Endothelial cell of umbilical vein (primary cell): ENCODE results near the gene CEP55. TPM values are rescaled to one million over a fixed set of nuclear protein-coding genes. Genes with fewer than 3 reads are reported as not detected.

Experiments
- BruUV-seq: library from RNA; stranded (reverse); fragments of 400-500 nt; replicated peaks from 2 replicates; lab custom pipeline; 2021; lab: Mats Ljungman, UMichigan
- CTCF ChIA-PET: fragments of 300-600, 350-600 bp; sonication (Branson Sonifier 250); formaldehyde crosslinking; loops from one replicate; lab custom pipeline; 2021; ENCODE audit warnings: antibody characterized with exemption, inconsistent platforms; lab: Charles Lee
- POLR2A ChIA-PET: fragments of 300-600, 350-600 bp; sonication (Branson Sonifier 250); formaldehyde crosslinking; loops from one replicate; lab custom pipeline; 2021; ENCODE audit warnings: antibody characterized with exemption, inconsistent platforms; lab: Charles Lee
- DNase-seq: peaks from one replicate; pipeline ENCODE4 v3.0.0-alpha.2; 2011; ENCODE audit warnings: low read depth, low spot score
- FAIRE-seq: peaks from 2 replicates; lab custom pipeline; 2011; peaks lifted over from hg19 to GRCh38; lab: Jason Lieb, UNC
- H2AFZ ChIP-seq: 2 replicates; pipeline ENCODE4 v1.6.0; 2012; ENCODE audit warnings: low read depth, low read length, control low read depth, inconsistent platforms
- H3K27ac ChIP-seq: 2 replicates; pipeline ENCODE4 v1.5.1; 2011; ENCODE audit warnings: low read depth, mild to moderate bottlenecking, control low read depth, low read length, moderate library complexity; ENCODE audit not compliant: insufficient read depth
- H3K27me3 ChIP-seq, 2 experiments: 2 replicates each; pipeline versions ENCODE4 v1.6.0 to v1.6.1; 2011; ENCODE audit warnings: low read length in 2 of 2, mixed read lengths in 1 of 2; ENCODE audit not compliant: control insufficient read depth in 2 of 2, insufficient read depth in 2 of 2
- H3K36me3 ChIP-seq, 2 experiments: 2 replicates in 1 of 2; 3 replicates in 1 of 2; pipeline ENCODE4 v1.5.1; 2011; ENCODE audit warnings: low read length in 2 of 2, mild to moderate bottlenecking in 1 of 2, moderate library complexity in 1 of 2; ENCODE audit not compliant: control insufficient read depth in 2 of 2, insufficient read depth in 2 of 2; ENCODE audit errors: extremely low read depth in 1 of 2
- H3K4me1 ChIP-seq: 3 replicates; pipeline ENCODE4 v1.5.1; 2011; ENCODE audit warnings: mild to moderate bottlenecking, low read length; ENCODE audit not compliant: control insufficient read depth, insufficient read depth; ENCODE audit errors: extremely low read depth
- H3K4me2 ChIP-seq: 2 replicates; pipeline ENCODE4 v1.6.1; 2011; ENCODE audit warnings: low read length, control low read depth, mixed read lengths; ENCODE audit not compliant: insufficient read depth
- H3K4me3 ChIP-seq, 3 experiments: fragments of 200-600 bp in 1 of 3; sonication (generic), shearing (Covaris generic) in 1 of 3; replicated peaks in 1 of 3; 2 replicates each; pipeline ENCODE4 v1.5.1; 2011 to 2016; ENCODE audit warnings: control low read depth in 3 of 3, low read length in 3 of 3, mild to moderate bottlenecking in 2 of 3, inconsistent platforms in 1 of 3, low read depth in 1 of 3, moderate library complexity in 1 of 3; ENCODE audit not compliant: insufficient read depth in 1 of 3
- H3K79me2 ChIP-seq: 2 replicates; pipeline ENCODE4 v1.6.0; 2012; ENCODE audit warnings: low read length, inconsistent platforms; ENCODE audit not compliant: control insufficient read depth, insufficient read depth
- H3K9ac ChIP-seq: replicated peaks from 2 replicates; pipeline ENCODE3; 2011; ENCODE audit warnings: low read length, control low read depth; ENCODE audit not compliant: insufficient read depth; ENCODE audit errors: extremely low read depth
- H3K9me1 ChIP-seq: replicated peaks from 3 replicates; pipeline ENCODE4 v1.6.0; 2011; ENCODE audit warnings: mild to moderate bottlenecking, low read length; ENCODE audit not compliant: control insufficient read depth, insufficient read depth; ENCODE audit errors: extremely low read depth
- H3K9me3 ChIP-seq: replicated peaks from 2 replicates; pipeline ENCODE4 v1.5.1; 2012; ENCODE audit warnings: low read length, inconsistent platforms; ENCODE audit not compliant: control insufficient read depth, insufficient read depth
- H4K20me1 ChIP-seq: replicated peaks from 2 replicates; pipeline ENCODE3; 2011; ENCODE audit warnings: mild to moderate bottlenecking, low read length; ENCODE audit not compliant: control insufficient read depth, insufficient read depth; ENCODE audit errors: extremely low read depth
- CTCF ChIP-seq, 2 donors: IDR thresholded peaks; 1 replicate in 1 of 2; 2 replicates in 1 of 2; pipeline ENCODE4 v1.5.1; 2011; ENCODE audit warnings: low read length in 2 of 2, mild to moderate bottlenecking in 2 of 2, moderate library complexity in 2 of 2, control low read depth in 1 of 2, inconsistent platforms in 1 of 2, low read depth in 1 of 2; ENCODE audit not compliant: insufficient read depth in 1 of 2; ENCODE audit errors: extremely low read depth in 1 of 2
- EZH2 ChIP-seq: IDR thresholded peaks from 2 replicates; pipeline ENCODE4 v1.6.1; 2012; ENCODE audit warnings: borderline replicate concordance, low read depth, mild to moderate bottlenecking, moderate library complexity, low read length, inconsistent platforms; ENCODE audit not compliant: severe bottlenecking
- GATA2 ChIP-seq: IDR thresholded peaks from 2 replicates; pipeline ENCODE4 v1.7.0; 2011; ENCODE audit warnings: low read depth, mild to moderate bottlenecking, moderate library complexity, mixed read lengths, low read length; ENCODE audit not compliant: insufficient read length, insufficient read depth
- POLR2A ChIP-seq: IDR thresholded peaks from 2 replicates; pipeline ENCODE4 v1.6.1; 2012; ENCODE audit warnings: low read depth, mild to moderate bottlenecking, control low read depth, low read length
- POLR2AphosphoS5 ChIP-seq: IDR thresholded peaks from 2 replicates; pipeline ENCODE4 v1.6.1; 2012; ENCODE audit warnings: low read depth, mild to moderate bottlenecking, control low read depth, low read length, moderate library complexity; ENCODE audit not compliant: insufficient read depth
- dilution Hi-C: fragments of 300-500 bp; cut with MboI; formaldehyde crosslinking; loops from one replicate; pipeline ENCODE4 v1.15.0; 2019; ENCODE audit warnings: low sequenced_read_pairs; ENCODE audit not compliant: extremely low pct_ligation_motif_present
- intact Hi-C: fragments of 100-400 bp; cut with micrococcal nuclease; formaldehyde crosslinking; loops from one replicate; pipeline ENCODE4 v1.10.0; 2022
- polyA plus RNA-seq, 4 experiments: library from polyadenylated mRNA; depleted of rRNA in 3 of 4; stranded (reverse) in 3 of 4; unstranded in 1 of 4; fragments of >200 nt; gene quantifications; 2 replicates each; pipeline versions ENCODE4 v1.2.1 to v1.2.3, GENCODE V29; 2011 to 2012; ENCODE audit warnings: missing spikeins in 1 of 4
- total RNA-seq: library from RNA; stranded (reverse); gene quantifications from 2 replicates; pipeline ENCODE4 v1.2.3, GENCODE V29; 2021

CEP55 gene
- total and polyA plus RNA-seq, 2 donors (not counting 3 experiments of a cell fraction or from before 2014, with no cell fraction given), result 17.4 to 63.0 TPM

DNA sequence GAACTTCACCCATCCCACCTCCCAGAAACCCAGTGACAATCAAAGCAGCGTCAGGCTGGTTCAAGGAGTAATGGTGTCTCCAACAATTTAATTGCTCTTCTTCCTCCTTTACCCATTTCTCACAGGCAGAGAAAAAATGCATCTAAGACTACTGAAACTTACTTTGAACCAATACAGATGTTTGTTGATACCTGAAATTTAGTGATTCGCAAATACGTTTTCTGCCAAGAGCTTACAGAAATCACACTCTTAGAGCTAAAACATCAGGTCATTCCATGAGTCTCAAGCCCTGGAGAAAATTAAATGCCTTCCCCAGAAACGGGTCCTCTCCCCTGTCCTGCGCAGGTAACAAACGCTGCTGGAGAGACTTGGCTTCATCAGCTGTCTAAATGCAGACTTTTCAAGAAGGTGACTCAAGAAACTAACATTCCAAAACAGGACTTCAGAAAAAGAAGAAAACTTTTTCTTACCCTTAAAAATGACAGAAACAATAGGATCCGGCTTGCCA is 14.7 kb upstream of the CEP55 start:
- no peak for FAIRE-seq
- dilution Hi-C loops (no loop called here), intact Hi-C loops (loop anchor here (1.0 kb wide), 6 partner anchors 18 to 105 kb away; no protein-coding TSS in a partner anchor)
- BruUV-seq, result TSS peak; percentile 66
- H3K4me3 ChIP-seq, result peak overlapping the region; percentile 57 to 99 (median 72)
- no peak for DNase-seq
- no peaks in the 10 kb centered on the region for H3K9me3 ChIP-seq
- H3K27ac ChIP-seq, result peak overlapping the region; percentile 89
- H3K36me3 ChIP-seq, result no peaks in the 10 kb centered on the region
- H3K27me3 ChIP-seq, result no peaks in the 10 kb centered on the region
- POLR2A ChIA-PET, result interaction anchor here (0.7 to 2.2 kb wide), 7 partner anchors 10 to 105 kb away, joined by 3 to 12 read pairs (median 7); no protein-coding TSS in a partner anchor
- H3K4me1 ChIP-seq, result peaks cover 25% of the 10 kb centered on the region
- H3K9me1 ChIP-seq, result no peaks in the 10 kb centered on the region
- H3K9ac ChIP-seq, result peak overlapping the region; percentile 91
- peaks cover 51% of the 10 kb centered on the region for H3K79me2 ChIP-seq
- no peak for TF ChIP-seq EZH2
- TF ChIP-seq POLR2AphosphoS5, result no peak
- no peak for TF ChIP-seq GATA2
- H2AFZ ChIP-seq, result no peak overlapping the region
- H4K20me1 ChIP-seq, result no peaks in the 10 kb centered on the region
- CTCF ChIA-PET, result interaction anchor here (0.7 to 12.7 kb wide), 36 partner anchors 8 to 199 kb away, joined by 3 to 451 read pairs (median 12); partner anchors contain the start of gene CEP55
- peak overlapping the region; percentile 90 for H3K4me2 ChIP-seq

GRCh38 chr10:93482145-93482834 is 14.1 kb upstream of the CEP55 start, which contains the start of gene MYOF:
Gene MYOF, minus strand, starts transcription at chr10:93482334. Its CDS starts 140 bp downstream, at chr10:93482194.
- Histone ChIP-seq H4K20me1 (no peaks in the 10 kb centered on the region), H3K4me2 (peak within 1 kb of the TSS; percentile 90), H3K9me1 (no peaks in the 10 kb centered on the region), H3K36me3 (no peaks in the 10 kb centered on the region), H3K4me3 (peak within 1 kb of the TSS; percentile 57 to 99 (median 72)), H2AFZ (peak within 1 kb of the TSS; percentile 18), H3K9ac (peak within 1 kb of the TSS; percentile 91), H3K9me3 (no peaks in the 10 kb centered on the region), H3K4me1 (peaks cover 22% of the 10 kb centered on the region), H3K27me3 (no peaks in the 10 kb centered on the region), H3K79me2 (peaks cover 45% of the 10 kb centered on the region), H3K27ac (peak within 1 kb of the TSS; percentile 89)
- FAIRE-seq, result peak; percentile 12
- BruUV-seq, result TSS peak; percentile 34
- no peak for TF ChIP-seq GATA2
- TF ChIP-seq CTCF (IDR thresholded peaks at IDR 0.05; ENCODE audit: extremely low read depth in 1 of 2, insufficient read depth in 1 of 2, low read depth in 1 of 2, low read length in 2 of 2), result peak; percentile 46 to 47
- peak; percentile 76 for TF ChIP-seq POLR2A
- TF ChIP-seq POLR2AphosphoS5, result peak; percentile 53
- dilution Hi-C loops, result no loop called here
- POLR2A ChIA-PET, result interaction anchor here (0.6 to 2.2 kb wide), 9 partner anchors 11 to 119 kb away, joined by 3 to 12 read pairs (median 4); no protein-coding TSS in a partner anchor
- CTCF ChIA-PET, result interaction anchor here (0.7 to 12.7 kb wide), 43 partner anchors 9 to 367 kb away, joined by 3 to 451 read pairs (median 8); partner anchors contain the start of gene CEP55
- DNase-seq, result peak; percentile 89
- intact Hi-C loops, result loop anchor here (1.0 kb wide), 6 partner anchors 19 to 106 kb away; no protein-coding TSS in a partner anchor
